ENCODE results near the gene FOXP2. TPM values are rescaled to one million over a fixed set of nuclear protein-coding genes. Genes with fewer than 3 reads are reported as not detected.

The FOXP2 gene
- total and polyA plus RNA-seq, 2 of the 13 experiments (the other 11 are each of a cell fraction or from before 2014, with no cell fraction given): 0.90 TPM; not detected in 1

- POLR2A ChIA-PET: no interaction called here
- Histone ChIP-seq H3K9ac (ENCODE audit: insufficient read depth, low read depth, low read length) (no peak overlapping the region), H3K36me3 (replicated peaks in 1 of 2; ENCODE audit: control insufficient read depth in 1 of 2, insufficient read depth in 2 of 2, low read length in 2 of 2) (no peaks in the 10 kb centered on the region), H3K4me1 (ENCODE audit: insufficient read depth, low read length) (no peaks in the 10 kb centered on the region), H3K79me2 (ENCODE audit: insufficient read depth, low read length) (no peaks in the 10 kb centered on the region), H3K4me2 (ENCODE audit: low read depth, low read length) (no peak overlapping the region), H2AFZ (ENCODE audit: low read length) (no peak overlapping the region), H3K9me3 (ENCODE audit: low read length) (no peaks in the 10 kb centered on the region), H3K4me3 (replicated peaks in 1 of 3; ENCODE audit: insufficient read depth in 1 of 3, low read depth in 2 of 3, low read length in 3 of 3) (no peak overlapping the region), H4K20me1 (ENCODE audit: insufficient read depth, low read length) (no peaks in the 10 kb centered on the region), H3K27me3 (ENCODE audit: control insufficient read depth in 1 of 2, insufficient read depth in 2 of 2, low read length in 2 of 2) (no peaks in the 10 kb centered on the region), H3K27ac (ENCODE audit: extremely low read length, insufficient read depth, low read length) (no peak overlapping the region)
- under 1% methylated on average over 5 of the region's 5 CpGs for WGBS (ENCODE audit: low lambda C conversion rate)
- in situ Hi-C loops (cut with HindIII; ENCODE audit: extremely low pct_ligation_motif_present, low pct_unique_long_range_greater_than_20kb) (no loop called here), intact Hi-C loops (cut with micrococcal nuclease; ENCODE audit: unreplicated experiment) (no loop called here)
- BruUV-seq (replicated peaks): no TSS peak
- CTCF ChIA-PET (ENCODE audit: low intra/inter-chr PET ratio, low total read pairs): no interaction called here
- TF ChIP-seq ZNF687 (CRISPR knock-in tag; IDR thresholded peaks at IDR 0.05): no peak
- no peak for TF ChIP-seq THAP7 (CRISPR knock-in tag; IDR thresholded peaks at IDR 0.05)
- no peak for TF ChIP-seq ATF2 (CRISPR knock-in tag; IDR thresholded peaks at IDR 0.05)
- TF ChIP-seq CEBPG (CRISPR knock-in tag; IDR thresholded peaks at IDR 0.05): no peak
- TF ChIP-seq CBX1 (IDR thresholded peaks at IDR 0.05; ENCODE audit: low read depth): no peak
- TF ChIP-seq CENPT (CRISPR knock-in tag; IDR thresholded peaks at IDR 0.05; ENCODE audit: low read depth): no peak
- no peak for TF ChIP-seq ZBTB34 (CRISPR knock-in tag; IDR thresholded peaks at IDR 0.05)
- TF ChIP-seq ZNF670 (CRISPR knock-in tag; IDR thresholded peaks at IDR 0.05; ENCODE audit: borderline replicate concordance): no peak
- TF ChIP-seq SP4 (CRISPR knock-in tag; IDR thresholded peaks at IDR 0.05): no peak
- TF ChIP-seq ZNF33A (CRISPR knock-in tag; IDR thresholded peaks at IDR 0.05; ENCODE audit: borderline replicate concordance): no peak
- TF ChIP-seq PHF5A (CRISPR knock-in tag; IDR thresholded peaks at IDR 0.05; ENCODE audit: low read depth, unreplicated experiment): no peak
- no peak for DNase-seq (ENCODE audit: low spot score)
- FAIRE-seq: no peak
- ATAC-seq: no peak
Observed at GRCh38 chr7:114502454-114503254, 88.0 kb downstream of the FOXP2 start.
